Measurements from ENCODE around the gene ADAMTSL2. TPM values are rescaled to one million over a fixed set of nuclear protein-coding genes. Genes with fewer than 3 reads are reported as not detected.

Gene ADAMTSL2
- total and polyA plus RNA-seq, 2 donors (not counting 1 experiment from before 2014, with no cell fraction given), result under 0.01 to 0.09 TPM

GRCh38 chr9:133560944-133561343 lies 26.4 kb downstream of the ADAMTSL2 start:
- no peaks in the 10 kb centered on the region for H3K9me3 ChIP-seq (ENCODE audit: control insufficient read depth, insufficient read depth, low read depth, low read length)
- no peak for TF ChIP-seq CTCF (conservative IDR thresholded peaks at IDR 0.05 in 1 of 2, IDR thresholded peaks at IDR 0.05 in 1 of 2; ENCODE audit: low read depth in 1 of 2, low read length in 2 of 2)
- no peak for TF ChIP-seq EZH2 (IDR thresholded peaks at IDR 0.05; ENCODE audit: low read length, missing control alignments)
- no peak for DNase-seq (ENCODE audit: low read depth in 2 of 2)
- no peak overlapping the region for H3K4me3 ChIP-seq (replicated peaks in 1 of 4; ENCODE audit: control extremely low read depth in 1 of 4, insufficient read depth in 1 of 4, low read depth in 3 of 4, low read length in 4 of 4)
- no peaks in the 10 kb centered on the region for H4K20me1 ChIP-seq (ENCODE audit: control insufficient read depth, extremely low read depth, insufficient read depth, low read length)
- no peak overlapping the region for H3K27ac ChIP-seq (ENCODE audit: insufficient read depth, low read length)
- no peaks in the 10 kb centered on the region for H3K79me2 ChIP-seq (ENCODE audit: control insufficient read depth, insufficient read depth, low read length)
- H3K4me2 ChIP-seq (ENCODE audit: extremely low read depth, insufficient read depth, low read length), result no peak overlapping the region
- no peak overlapping the region for H2AFZ ChIP-seq (ENCODE audit: low read length)
- no peaks in the 10 kb centered on the region for H3K36me3 ChIP-seq (ENCODE audit: control insufficient read depth, insufficient read depth, low read length)
- H3K9ac ChIP-seq (ENCODE audit: insufficient read depth, low read length), result no peak overlapping the region
- peaks cover 20% of the 10 kb centered on the region for H3K4me1 ChIP-seq (ENCODE audit: control insufficient read depth, extremely low read depth, insufficient read depth, low read length)
- no peaks in the 10 kb centered on the region for H3K27me3 ChIP-seq (ENCODE audit: control insufficient read depth, insufficient read depth, low read length)

DNA sequence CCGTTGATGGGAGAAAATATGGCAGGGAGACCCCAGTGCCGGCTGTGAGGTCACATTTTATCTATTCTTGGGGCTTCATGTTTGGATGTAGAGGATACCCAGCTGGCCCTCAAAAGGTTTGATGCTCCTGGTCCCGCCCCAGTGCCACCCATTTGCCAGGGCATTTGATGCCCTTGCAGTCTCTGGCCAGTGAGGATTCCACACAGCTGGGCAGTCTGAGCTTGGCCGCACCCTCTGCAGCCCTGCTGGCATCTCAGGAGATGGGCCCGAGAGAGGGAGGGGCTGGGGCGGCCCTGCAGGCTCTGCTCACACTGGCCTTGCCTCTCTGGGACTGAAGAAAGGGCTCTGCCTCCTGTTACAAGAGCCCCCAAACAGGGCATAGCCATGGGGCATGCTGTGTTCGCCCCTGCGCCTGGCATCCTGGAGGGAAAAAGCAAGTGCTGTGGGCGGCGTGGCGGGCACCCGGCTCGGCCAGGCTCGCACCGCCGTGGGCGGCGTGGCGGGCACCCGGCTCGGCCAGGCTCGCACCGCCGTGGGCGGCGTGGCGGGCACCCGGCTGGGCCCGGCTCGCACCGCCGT lies 27.6 kb downstream of the ADAMTSL2 start:
- H3K36me3 ChIP-seq (ENCODE audit: control insufficient read depth, insufficient read depth, low read length), result no peaks in the 10 kb centered on the region
- no peak overlapping the region for H3K4me2 ChIP-seq (ENCODE audit: extremely low read depth, insufficient read depth, low read length)
- H3K9ac ChIP-seq (ENCODE audit: insufficient read depth, low read length), result no peak overlapping the region
- H3K4me3 ChIP-seq (replicated peaks in 1 of 4; ENCODE audit: control extremely low read depth in 1 of 4, insufficient read depth in 1 of 4, low read depth in 3 of 4, low read length in 4 of 4), result no peak overlapping the region
- no peak for TF ChIP-seq CTCF (conservative IDR thresholded peaks at IDR 0.05 in 1 of 2, IDR thresholded peaks at IDR 0.05 in 1 of 2; ENCODE audit: low read depth in 1 of 2, low read length in 2 of 2)
- no peak overlapping the region for H2AFZ ChIP-seq (ENCODE audit: low read length)
- DNase-seq (ENCODE audit: low read depth in 2 of 2), result no peak
- no peaks in the 10 kb centered on the region for H3K79me2 ChIP-seq (ENCODE audit: control insufficient read depth, insufficient read depth, low read length)
- peaks cover 20% of the 10 kb centered on the region for H3K4me1 ChIP-seq (ENCODE audit: control insufficient read depth, extremely low read depth, insufficient read depth, low read length)
- no peaks in the 10 kb centered on the region for H4K20me1 ChIP-seq (ENCODE audit: control insufficient read depth, extremely low read depth, insufficient read depth, low read length)
- H3K27ac ChIP-seq (ENCODE audit: insufficient read depth, low read length), result no peak overlapping the region
- no peaks in the 10 kb centered on the region for H3K9me3 ChIP-seq (ENCODE audit: control insufficient read depth, insufficient read depth, low read depth, low read length)
- no peaks in the 10 kb centered on the region for H3K27me3 ChIP-seq (ENCODE audit: control insufficient read depth, insufficient read depth, low read length)

DNA sequence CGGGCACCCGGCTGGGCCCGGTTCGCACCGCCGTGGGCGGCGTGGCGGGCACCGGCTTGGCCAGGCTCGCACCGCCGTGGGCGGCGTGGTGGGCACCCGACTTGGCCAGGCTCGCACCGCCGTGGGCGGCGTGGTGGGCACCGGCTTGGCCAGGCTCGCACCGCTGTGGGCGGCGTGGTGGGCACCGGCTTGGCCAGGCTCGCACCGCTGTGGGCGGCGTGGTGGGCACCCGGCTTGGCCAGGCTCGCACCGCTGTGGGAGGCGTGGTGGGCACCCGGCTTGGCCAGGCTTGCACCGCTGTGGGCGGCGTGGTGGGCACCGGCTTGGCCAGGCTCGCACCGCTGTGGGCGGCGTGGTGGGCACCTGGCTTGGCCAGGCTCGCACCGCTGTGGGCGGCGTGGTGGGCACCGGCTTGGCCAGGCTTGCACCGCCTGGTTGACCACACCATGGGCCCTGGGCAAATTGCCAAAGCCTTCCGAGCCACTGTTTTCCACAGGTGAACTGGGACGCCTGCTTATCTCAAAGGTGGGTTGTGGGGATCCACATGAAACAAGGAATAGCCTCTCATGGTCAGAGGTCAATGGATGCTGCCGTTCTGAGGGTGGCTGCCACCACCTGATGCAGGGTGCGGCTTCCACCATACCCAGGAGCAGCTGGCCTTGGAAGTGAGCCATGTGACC lies 28.2 kb downstream of the ADAMTSL2 start:
- Histone ChIP-seq H4K20me1 (ENCODE audit: control insufficient read depth, extremely low read depth, insufficient read depth, low read length) (no peaks in the 10 kb centered on the region), H3K4me1 (ENCODE audit: control insufficient read depth, extremely low read depth, insufficient read depth, low read length) (peaks cover 17% of the 10 kb centered on the region), H3K79me2 (ENCODE audit: control insufficient read depth, insufficient read depth, low read length) (no peaks in the 10 kb centered on the region), H3K4me3 (replicated peaks in 1 of 4; ENCODE audit: control extremely low read depth in 1 of 4, insufficient read depth in 1 of 4, low read depth in 3 of 4, low read length in 4 of 4) (no peak overlapping the region), H3K9ac (ENCODE audit: insufficient read depth, low read length) (no peak overlapping the region), H3K9me3 (ENCODE audit: control insufficient read depth, insufficient read depth, low read depth, low read length) (no peaks in the 10 kb centered on the region), H3K27ac (ENCODE audit: insufficient read depth, low read length) (no peak overlapping the region), H3K36me3 (ENCODE audit: control insufficient read depth, insufficient read depth, low read length) (no peaks in the 10 kb centered on the region), H3K27me3 (ENCODE audit: control insufficient read depth, insufficient read depth, low read length) (no peaks in the 10 kb centered on the region), H3K4me2 (ENCODE audit: extremely low read depth, insufficient read depth, low read length) (no peak overlapping the region), H2AFZ (ENCODE audit: low read length) (no peak overlapping the region)
- no peak for DNase-seq (ENCODE audit: low read depth in 2 of 2)
- TF ChIP-seq CTCF (conservative IDR thresholded peaks at IDR 0.05 in 1 of 2, IDR thresholded peaks at IDR 0.05 in 1 of 2; ENCODE audit: low read depth in 1 of 2, low read length in 2 of 2) (no peak), EZH2 (IDR thresholded peaks at IDR 0.05; ENCODE audit: low read length, missing control alignments) (no peak)
